GM23248 (cell line): Measurements from ENCODE around the gene ZNF692. TPM values are rescaled to one million over a fixed set of nuclear protein-coding genes. Genes with fewer than 3 reads are reported as not detected.

Source experiments
- DNase-seq: peaks from one replicate; pipeline ENCODE4 v3.0.0-alpha.2; 2015
- H2AFZ ChIP-seq: fragments of 200-600 bp; sonication (generic); 2 replicates; pipeline ENCODE4 v1.6.1; 2016; ENCODE audit warnings: antibody characterized with exemption
- H3F3A ChIP-seq: fragments of 200-600 bp; sonication (generic); 2 replicates; pipeline ENCODE4 v1.6.1; 2016; ENCODE audit warnings: mild to moderate bottlenecking, antibody characterized with exemption, mixed run types; ENCODE audit not compliant: insufficient read depth
- H3K27ac ChIP-seq: fragments of 200-600 bp; sonication (generic); 2 replicates; pipeline ENCODE4 v1.5.1; 2016; ENCODE audit warnings: mild to moderate bottlenecking
- H3K27me3 ChIP-seq: fragments of 200-600 bp; sonication (generic); replicated peaks from 2 replicates; pipeline ENCODE4 v1.6.1; 2016; ENCODE audit warnings: mild to moderate bottlenecking; ENCODE audit not compliant: insufficient read depth
- H3K36me3 ChIP-seq: fragments of 200-600 bp; sonication (generic); 2 replicates; pipeline ENCODE4 v1.6.1; 2016; ENCODE audit warnings: low read depth, mild to moderate bottlenecking
- H3K4me1 ChIP-seq: fragments of 200-600 bp; sonication (generic); 2 replicates; pipeline ENCODE4 v1.6.1; 2016; ENCODE audit warnings: mild to moderate bottlenecking; ENCODE audit not compliant: insufficient read depth
- H3K4me2 ChIP-seq: fragments of 200-600 bp; sonication (generic); one replicate; pipeline ENCODE4 v1.6.1; 2016; ENCODE audit warnings: mild to moderate bottlenecking; ENCODE audit not compliant: unreplicated experiment
- H3K4me3 ChIP-seq: fragments of 200-600 bp; sonication (generic); 2 replicates; pipeline ENCODE4 v1.5.1; 2016; ENCODE audit warnings: mild to moderate bottlenecking
- H3K79me2 ChIP-seq: fragments of 200-600 bp; sonication (generic); 2 replicates; pipeline ENCODE4 v1.6.1; 2016; ENCODE audit warnings: mild to moderate bottlenecking; ENCODE audit not compliant: insufficient read depth
- H3K9ac ChIP-seq: fragments of 200-600 bp; sonication (generic); 2 replicates; pipeline ENCODE4 v1.6.1; 2016; ENCODE audit warnings: mild to moderate bottlenecking
- H3K9me2 ChIP-seq: fragments of 200-600 bp; sonication (generic); 2 replicates; pipeline ENCODE4 v1.6.1; 2016; ENCODE audit warnings: mixed run types, mild to moderate bottlenecking, moderate library complexity; ENCODE audit not compliant: insufficient read depth
- H3K9me3 ChIP-seq: fragments of 200-600 bp; sonication (generic); one replicate; pipeline ENCODE4 v1.6.1; 2017; ENCODE audit warnings: low read depth
- H4K20me1 ChIP-seq: fragments of 200-600 bp; sonication (generic); 2 replicates; pipeline ENCODE4 v1.6.0; 2016; ENCODE audit not compliant: insufficient read depth
- EZH2 ChIP-seq: fragments of 200-600 bp; sonication (generic); IDR thresholded peaks from 2 replicates; pipeline ENCODE4 v1.6.1; 2018; ENCODE audit warnings: antibody characterized with exemption, mild to moderate bottlenecking; ENCODE audit not compliant: insufficient read depth, poor library complexity, severe bottlenecking
- EZH2phosphoT487 ChIP-seq: fragments of 200-600 bp; sonication (generic); IDR thresholded peaks from 2 replicates; pipeline ENCODE4 v1.6.1; 2018; ENCODE audit warnings: antibody characterized with exemption, moderate library complexity, mild to moderate bottlenecking, low read depth; ENCODE audit not compliant: insufficient read depth
- WGBS, 2 experiments: methylation state at CpG; one replicate each; pipeline ENCODE4 v1.1.6; 2015 to 2017; ENCODE audit warnings: low lambda C conversion rate in 2 of 2, low coverage in 1 of 2; ENCODE audit errors: missing lambda C conversion rate in 2 of 2; 5-methylcytosine and 5-hydroxymethylcytosine counted together
- in situ Hi-C: fragments of 300-500 bp; cut with MboI; formaldehyde crosslinking; loops from 2 replicates; pipeline ENCODE4 v1.15.0; 2020
- polyA plus RNA-seq: library from polyadenylated mRNA; unstranded; fragments of >200 nt; fragmentation: Nextera tagmentation; extraction: Ambion mirVana; gene quantifications from 2 replicates; pipeline ENCODE4 v1.2.1, GENCODE V29; 2016
- total RNA-seq: library from RNA; depleted of rRNA; stranded (reverse); fragments of >200 nt; shearing (Covaris generic); gene quantifications from 2 replicates; pipeline ENCODE4 v1.2.3, GENCODE V29; 2014

The ZNF692 gene
- total and polyA plus RNA-seq, 2 experiments from 2014 or later = 16.2 to 17.0 TPM

GRCh38 chr1:248873409-248873992 lies 14.6 kb upstream of the ZNF692 start:
- peak; percentile 97 for DNase-seq
- Histone ChIP-seq H3K9ac (peak overlapping the region; percentile 95), H2AFZ (peak overlapping the region; percentile 98), H3K27ac (peak overlapping the region; percentile 97), H3K79me2 (no peaks in the 10 kb centered on the region), H3K9me2 (no peaks in the 10 kb centered on the region), H4K20me1 (no peaks in the 10 kb centered on the region), H3K27me3 (no peaks in the 10 kb centered on the region), H3K9me3 (no peaks in the 10 kb centered on the region), H3K36me3 (no peaks in the 10 kb centered on the region), H3K4me2 (peak overlapping the region; percentile 92), H3K4me1 (peaks cover 9% of the 10 kb centered on the region), H3K4me3 (peak overlapping the region; percentile 91), H3F3A (peaks cover 26% of the 10 kb centered on the region)
- 1% methylated on average over 41 of the region's 41 CpGs for WGBS, 2 experiments
- TF ChIP-seq EZH2 = no peak
- in situ Hi-C loops = no loop called here

DNA sequence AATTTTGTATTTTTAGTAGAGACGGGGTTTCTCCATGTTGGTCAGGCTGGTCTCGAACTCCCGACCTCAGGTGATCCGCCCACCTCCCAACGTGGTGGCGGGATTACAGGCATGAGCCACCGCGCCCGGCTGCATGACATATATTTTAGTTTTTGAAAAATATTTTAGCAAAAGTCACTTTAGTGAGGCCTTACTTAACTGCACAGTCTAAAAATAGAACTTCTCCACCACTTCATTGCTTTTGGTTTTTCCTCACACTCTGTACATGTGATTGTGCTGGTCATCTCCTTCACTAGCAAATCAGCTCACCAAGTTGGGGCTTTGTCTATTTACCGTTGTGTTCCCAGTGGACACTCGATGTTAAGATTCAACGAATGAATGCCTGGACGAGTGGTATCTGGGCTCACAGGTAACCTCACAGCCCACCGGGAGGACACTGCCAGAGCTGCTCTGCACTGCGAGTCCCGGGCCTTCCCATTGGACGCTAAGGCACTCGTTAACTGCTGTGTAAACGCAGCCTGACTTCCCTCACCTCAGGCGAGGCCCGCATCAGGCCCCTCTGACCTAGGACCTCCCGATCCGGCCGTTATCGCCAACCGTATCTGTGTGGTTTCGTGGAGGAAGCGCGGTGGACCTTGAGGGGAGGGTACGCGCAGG lies 14.0 kb upstream of the ZNF692 start:
- Histone ChIP-seq H3K9me2 (no peaks in the 10 kb centered on the region), H2AFZ (peak overlapping the region; percentile 98), H3K4me3 (peak overlapping the region; percentile 91), H3K9me3 (no peaks in the 10 kb centered on the region), H3K27ac (peak overlapping the region; percentile 97), H3K79me2 (no peaks in the 10 kb centered on the region), H3K4me2 (peak overlapping the region; percentile 92), H3K4me1 (peaks cover 9% of the 10 kb centered on the region), H3K9ac (peak overlapping the region; percentile 95), H3F3A (peaks cover 26% of the 10 kb centered on the region), H3K27me3 (no peaks in the 10 kb centered on the region), H4K20me1 (no peaks in the 10 kb centered on the region), H3K36me3 (no peaks in the 10 kb centered on the region)
- no peak for TF ChIP-seq EZH2
- no peak for TF ChIP-seq EZH2phosphoT487
- DNase-seq = peak; percentile 83
- in situ Hi-C loops = no loop called here
- 2 to 3% methylated on average over 31 of the region's 31 CpGs for WGBS, 2 experiments

DNA sequence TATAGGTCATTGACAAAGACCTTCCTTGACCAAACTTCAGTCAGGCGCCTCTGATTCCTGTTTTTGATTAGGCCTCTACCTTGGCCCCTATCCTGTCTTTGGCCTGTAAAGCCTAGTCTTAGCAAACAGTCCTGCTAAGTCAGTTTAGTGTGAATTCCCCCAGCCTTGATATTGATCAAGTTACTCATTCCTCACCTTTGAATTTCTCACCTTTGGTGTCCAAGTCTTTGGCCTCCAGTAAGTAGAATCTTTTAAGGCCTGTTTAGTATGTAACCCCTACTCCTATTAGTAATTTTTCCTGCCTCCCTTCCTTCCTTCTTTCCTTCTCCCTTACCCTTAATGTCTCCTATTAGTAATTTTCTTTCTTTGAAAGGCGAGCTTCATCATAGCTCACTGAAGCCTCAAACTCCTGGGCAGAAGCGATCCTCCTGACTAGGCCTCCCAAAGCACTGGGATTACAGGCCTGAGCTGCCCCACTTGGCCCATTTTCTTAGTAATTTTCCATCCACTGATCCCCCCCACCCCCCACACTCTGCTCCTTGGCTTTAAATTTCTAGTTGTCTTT lies 13.0 kb upstream of the ZNF692 start:
- peak overlapping the region; percentile 97 for H3K27ac ChIP-seq

DNA sequence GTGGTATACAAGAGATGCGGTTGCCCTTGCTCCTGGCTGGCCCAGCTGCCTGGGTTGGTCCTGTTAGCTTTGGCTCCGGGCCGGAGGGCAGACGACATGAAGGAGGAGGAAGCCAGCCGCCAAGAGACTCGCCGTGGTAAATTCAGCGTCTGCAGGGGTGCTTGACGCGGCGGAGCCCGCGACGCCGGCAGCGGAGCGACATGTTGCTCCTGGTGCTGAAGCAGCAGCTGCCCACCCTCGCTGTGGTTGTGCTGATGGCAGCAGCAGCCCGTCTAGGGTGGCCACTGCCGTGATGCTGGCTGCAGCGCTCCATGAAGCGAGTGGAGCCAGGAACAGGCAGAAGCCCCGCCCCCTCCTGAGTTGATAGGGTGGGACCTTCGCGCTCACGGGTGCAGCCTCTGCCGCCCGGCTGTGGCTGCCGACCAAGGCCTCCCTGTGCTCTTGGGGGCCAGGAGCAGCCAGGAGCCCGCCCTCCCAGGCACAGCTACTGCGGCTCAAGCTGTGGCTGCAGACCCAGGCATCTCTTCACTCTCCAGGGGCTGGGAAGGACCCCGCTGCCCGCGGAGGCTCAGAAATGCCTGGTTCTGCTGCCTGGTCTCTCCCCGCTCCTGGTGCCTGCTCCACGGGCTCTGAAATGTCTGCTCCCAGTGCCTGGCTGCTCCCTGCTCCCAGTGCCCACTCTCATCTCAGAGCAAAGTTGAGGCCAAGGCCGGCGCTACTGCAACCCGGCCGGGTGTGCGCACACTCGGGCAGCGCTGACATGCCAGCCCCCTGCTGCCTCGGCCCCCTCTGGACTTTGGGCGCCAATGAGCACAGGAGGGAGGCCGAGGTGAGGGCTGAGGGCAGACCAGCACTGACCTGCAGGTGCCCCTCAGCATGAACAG lies 4.4 kb upstream of the ZNF692 start:
- TF ChIP-seq EZH2 (no peak), EZH2phosphoT487 (no peak)
- peak; percentile 87 for DNase-seq
- in situ Hi-C loops = no loop called here
- 9% methylated on average over 41 to 43 of the region's 46 CpGs for WGBS, 2 experiments
- Histone ChIP-seq H3K36me3 (no peaks in the 10 kb centered on the region), H3F3A (no peaks in the 10 kb centered on the region), H3K4me2 (peak overlapping the region; percentile 52), H4K20me1 (no peaks in the 10 kb centered on the region), H3K79me2 (peaks cover 4% of the 10 kb centered on the region; the same call in 1 of the 2 replicates), H3K27ac (no peak overlapping the region), H3K27me3 (no peaks in the 10 kb centered on the region), H3K4me3 (peak overlapping the region; percentile 67), H3K9me3 (no peaks in the 10 kb centered on the region), H2AFZ (peak overlapping the region; percentile 83), H3K9ac (peak overlapping the region; percentile 46), H3K4me1 (peaks cover 5% of the 10 kb centered on the region; the same call in 1 of the 2 replicates), H3K9me2 (no peaks in the 10 kb centered on the region)

More for the DNA sequence above, 13.0 kb upstream of the ZNF692 start:
- no peaks in the 10 kb centered on the region for H3K36me3 ChIP-seq
- peak overlapping the region; percentile 95 for H3K9ac ChIP-seq
- peak overlapping the region; percentile 91 for H3K4me3 ChIP-seq
- H3K27me3 ChIP-seq = no peaks in the 10 kb centered on the region
- no peaks in the 10 kb centered on the region for H4K20me1 ChIP-seq
- no peaks in the 10 kb centered on the region for H3K9me3 ChIP-seq
- WGBS, 2 experiments = 96 to 100% methylated on average over 3 of the region's 3 CpGs
- H3K4me1 ChIP-seq = peaks cover 9% of the 10 kb centered on the region
- H3F3A ChIP-seq = peaks cover 26% of the 10 kb centered on the region
- H3K79me2 ChIP-seq = no peaks in the 10 kb centered on the region
- peak overlapping the region; percentile 92 for H3K4me2 ChIP-seq
- in situ Hi-C loops = no loop called here
- peak overlapping the region; percentile 98 for H2AFZ ChIP-seq
- H3K9me2 ChIP-seq = no peaks in the 10 kb centered on the region
- no peak for DNase-seq
- no peak for TF ChIP-seq EZH2phosphoT487
- no peak for TF ChIP-seq EZH2
